GM18517 (cell line): ENCODE data around the gene RIPPLY3.

Source experiments
- ATAC-seq: cut with Tn5 transposase; IDR thresholded peaks from one replicate; pipeline ENCODE4 v1.9.1; 2021; ENCODE audit warnings: mild to moderate bottlenecking, moderate library complexity; ENCODE audit not compliant: unreplicated experiment

Gene RIPPLY3

DNA sequence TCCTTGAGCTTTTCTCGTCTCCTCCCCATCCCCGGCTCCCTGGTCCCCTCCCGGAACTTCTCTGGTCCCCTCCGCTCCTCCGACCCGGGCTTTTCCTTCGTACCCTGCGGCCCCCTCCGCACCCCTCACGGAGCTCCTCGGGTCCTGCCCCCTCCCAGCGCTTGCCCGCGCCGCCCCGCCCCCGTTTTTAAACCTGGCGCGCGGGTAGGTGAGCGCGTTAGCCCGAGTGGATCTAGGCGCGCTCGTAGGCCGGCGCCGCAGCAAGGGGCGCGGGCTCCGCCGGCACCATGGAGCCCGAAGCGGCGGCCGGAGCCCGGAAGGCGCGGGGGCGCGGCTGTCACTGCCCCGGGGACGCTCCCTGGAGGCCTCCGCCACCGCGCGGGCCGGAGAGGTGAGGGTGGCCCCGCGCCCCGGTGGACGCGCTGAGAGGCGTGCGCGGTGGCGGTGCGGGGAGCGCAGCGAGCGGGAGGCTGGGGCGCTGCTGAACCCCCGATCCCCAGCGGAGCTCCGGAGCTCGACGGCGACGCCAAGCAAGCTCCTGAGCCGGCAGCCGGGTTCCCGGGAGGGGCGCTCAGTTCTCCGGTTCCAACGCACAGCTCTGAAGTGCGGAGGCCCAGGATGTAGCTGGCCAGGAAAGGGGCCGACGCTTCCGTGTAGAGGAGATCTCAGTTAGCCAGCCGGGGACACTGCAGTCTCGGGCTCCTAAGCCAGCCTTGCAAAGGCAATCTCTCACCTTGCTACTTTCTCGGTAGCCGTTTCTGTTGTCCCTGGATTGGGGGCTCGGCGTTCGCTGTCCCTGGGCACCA lies at the start of gene RIPPLY3:
Gene RIPPLY3 (plus strand): TSS at position 217 of the 806 bp plus-strand sequence. CDS start 71 bp downstream, at position 288.
- ATAC-seq: no peak

GRCh38 chr21:36959020-36959835 lies 47.3 kb upstream of the RIPPLY3 start:
- ATAC-seq: no peak

DNA sequence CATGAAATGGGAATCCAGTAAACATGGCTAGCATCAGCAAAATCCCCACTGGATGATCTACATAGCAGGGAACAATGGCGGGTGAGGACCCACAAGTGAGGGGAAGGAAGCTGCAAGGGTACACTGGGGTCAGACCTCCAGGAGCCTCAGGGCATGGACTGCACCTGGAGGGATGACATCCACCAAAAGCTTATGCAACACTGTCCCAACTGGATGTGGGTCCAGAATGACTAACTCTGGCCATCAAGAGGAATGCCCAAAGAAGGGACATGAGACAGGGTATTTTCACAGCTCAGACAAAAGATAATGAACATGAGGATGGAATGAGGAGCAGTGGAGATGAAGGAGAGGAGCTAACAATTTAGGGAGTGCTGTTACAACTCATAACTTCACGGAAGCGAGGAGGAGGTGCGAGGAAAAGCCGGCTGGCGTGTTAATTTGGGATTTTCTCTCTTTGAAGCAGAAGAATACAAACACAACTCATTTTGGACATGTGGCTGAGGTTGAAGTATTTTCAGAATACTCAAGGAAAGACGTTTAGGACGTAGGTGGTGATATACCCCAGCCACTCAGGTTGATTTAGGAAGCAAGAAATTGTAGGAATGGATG lies 45.7 kb upstream of the RIPPLY3 start:
- ATAC-seq: no peak

DNA sequence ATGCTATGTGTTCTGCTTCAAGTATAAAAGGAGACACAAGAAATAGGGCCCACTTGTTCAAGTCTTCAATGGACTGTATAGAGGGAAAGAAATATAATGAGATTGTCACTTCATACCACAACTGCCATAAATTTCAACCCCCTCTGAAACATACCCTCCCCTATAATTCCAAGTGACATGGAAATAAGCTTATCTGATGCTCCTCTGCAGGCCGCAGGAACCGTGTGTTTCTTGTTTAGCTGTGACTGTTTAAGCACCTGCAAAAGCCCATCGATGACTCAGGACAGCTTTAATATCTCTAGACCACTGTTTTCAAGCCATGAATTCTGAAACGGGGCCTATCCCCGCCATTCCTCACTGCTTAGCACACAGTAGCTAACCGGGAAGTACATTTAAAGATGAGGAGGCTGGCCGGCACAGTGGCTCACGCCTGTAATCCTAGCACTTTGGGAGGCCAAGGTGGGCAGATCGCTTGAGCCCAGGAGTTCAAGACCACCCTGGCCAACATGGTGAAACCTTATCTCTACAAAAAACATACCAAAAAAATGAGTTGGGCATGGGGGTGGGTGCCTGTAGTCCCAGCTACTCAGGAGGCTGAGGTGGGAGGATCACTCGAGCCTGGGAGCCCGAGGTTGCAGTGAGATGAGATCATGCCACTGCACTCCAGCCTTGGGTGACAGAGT lies 44.3 kb upstream of the RIPPLY3 start:
- ATAC-seq: no peak

- ATAC-seq: no peak
Observed at GRCh38 chr21:36964398-36964797, 42.1 kb upstream of the RIPPLY3 start.

- no peak for ATAC-seq
Observed at GRCh38 chr21:36964827-36965719, 41.4 kb upstream of the RIPPLY3 start.

DNA sequence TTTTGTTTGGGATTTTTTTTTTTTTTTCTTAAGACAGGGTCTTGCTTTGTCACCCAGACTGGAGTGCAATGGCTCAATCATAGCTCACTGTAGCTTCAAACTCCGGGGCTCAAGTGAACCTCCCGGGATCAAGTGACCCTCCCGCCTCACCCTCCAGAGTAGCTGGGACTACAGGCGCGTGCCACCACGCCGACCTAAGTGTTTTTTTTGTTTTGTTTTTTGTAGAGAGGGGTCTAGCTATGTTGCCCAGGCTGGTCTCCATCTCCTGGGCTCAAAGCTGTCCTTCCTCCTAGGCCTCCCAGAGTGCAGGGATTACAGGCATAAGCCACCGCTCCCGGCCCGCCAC lies 40.8 kb upstream of the RIPPLY3 start:
- no peak for ATAC-seq

GRCh38 chr21:36966066-36966820 lies 40.3 kb upstream of the RIPPLY3 start, which contains the start of gene HLCS:
TSS of gene HLCS (minus strand) at chr21:36966669. CDS start at chr21:36966638, 31 bp downstream.
- ATAC-seq: peak; percentile 82

DNA sequence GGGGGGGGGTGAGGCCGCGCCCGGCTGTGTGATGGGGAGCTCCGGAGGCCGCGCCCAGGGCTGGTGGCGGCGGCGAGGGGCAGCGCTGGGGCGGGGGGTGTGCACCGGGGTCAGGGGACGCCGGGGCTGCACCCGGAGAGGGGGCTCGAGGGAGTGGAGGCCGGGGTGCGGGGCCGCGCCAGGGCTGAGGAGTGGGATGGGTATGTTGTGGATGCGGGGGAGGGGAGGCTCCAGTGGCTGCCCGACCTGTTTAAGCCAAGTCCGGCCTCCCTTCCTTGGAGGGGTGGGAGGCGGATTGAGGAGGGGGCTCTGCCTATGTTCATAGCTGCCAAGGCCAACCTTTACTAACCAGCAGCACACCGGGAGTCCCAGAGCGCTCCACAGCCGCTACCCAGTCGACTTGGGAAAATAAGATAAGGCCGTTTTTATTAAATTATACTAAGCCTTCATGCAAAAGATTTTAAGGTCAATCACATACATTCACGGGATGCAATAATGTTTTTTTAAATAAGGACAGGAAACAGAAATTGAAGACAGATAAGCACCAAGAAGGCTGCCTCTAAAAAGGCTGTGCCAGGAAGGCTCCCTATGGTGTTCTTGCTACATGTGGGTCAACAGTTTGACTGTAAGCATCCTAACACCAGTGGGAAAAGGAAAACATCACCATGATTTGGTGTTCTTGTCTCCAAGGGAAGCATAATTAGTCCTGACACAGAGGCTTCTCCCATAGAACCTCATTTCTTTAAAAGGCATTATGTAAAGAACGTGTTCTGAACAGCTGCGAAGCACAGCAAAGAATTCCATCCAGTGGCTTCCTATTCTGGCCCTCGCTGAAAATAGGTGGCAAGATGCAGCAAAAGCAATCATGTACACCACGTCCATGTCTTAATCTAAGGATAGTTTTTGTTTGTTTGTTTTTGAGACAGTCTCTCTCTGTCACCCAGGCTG lies 39.4 kb upstream of the RIPPLY3 start:
- peak; percentile 7 for ATAC-seq

GRCh38 chr21:36968414-36968813 lies 38.1 kb upstream of the RIPPLY3 start:
- no peak for ATAC-seq

GRCh38 chr21:36968976-36969375 lies 37.5 kb upstream of the RIPPLY3 start:
- ATAC-seq: no peak

- no peak for ATAC-seq
Observed at GRCh38 chr21:36973986-36974850, 32.3 kb upstream of the RIPPLY3 start.

DNA sequence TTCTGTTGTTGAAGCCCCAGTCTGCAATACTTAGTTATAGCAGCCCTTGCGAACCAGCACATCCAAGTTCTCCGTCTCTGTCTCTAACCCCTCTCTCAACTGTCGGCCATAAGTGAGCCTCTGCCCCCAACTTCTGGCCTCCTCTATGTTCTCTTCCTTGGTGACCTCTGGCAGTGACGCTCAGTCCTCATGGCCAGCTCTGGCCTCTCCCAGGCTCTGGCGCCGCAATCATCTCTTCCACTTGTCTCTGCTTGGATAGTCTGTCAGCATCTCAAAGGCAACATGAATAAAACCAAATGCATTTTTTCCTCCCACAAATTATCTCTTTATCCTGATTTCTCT lies 31.7 kb upstream of the RIPPLY3 start:
- no peak for ATAC-seq

GRCh38 chr21:36976228-36976861 lies 30.2 kb upstream of the RIPPLY3 start:
- ATAC-seq: no peak

DNA sequence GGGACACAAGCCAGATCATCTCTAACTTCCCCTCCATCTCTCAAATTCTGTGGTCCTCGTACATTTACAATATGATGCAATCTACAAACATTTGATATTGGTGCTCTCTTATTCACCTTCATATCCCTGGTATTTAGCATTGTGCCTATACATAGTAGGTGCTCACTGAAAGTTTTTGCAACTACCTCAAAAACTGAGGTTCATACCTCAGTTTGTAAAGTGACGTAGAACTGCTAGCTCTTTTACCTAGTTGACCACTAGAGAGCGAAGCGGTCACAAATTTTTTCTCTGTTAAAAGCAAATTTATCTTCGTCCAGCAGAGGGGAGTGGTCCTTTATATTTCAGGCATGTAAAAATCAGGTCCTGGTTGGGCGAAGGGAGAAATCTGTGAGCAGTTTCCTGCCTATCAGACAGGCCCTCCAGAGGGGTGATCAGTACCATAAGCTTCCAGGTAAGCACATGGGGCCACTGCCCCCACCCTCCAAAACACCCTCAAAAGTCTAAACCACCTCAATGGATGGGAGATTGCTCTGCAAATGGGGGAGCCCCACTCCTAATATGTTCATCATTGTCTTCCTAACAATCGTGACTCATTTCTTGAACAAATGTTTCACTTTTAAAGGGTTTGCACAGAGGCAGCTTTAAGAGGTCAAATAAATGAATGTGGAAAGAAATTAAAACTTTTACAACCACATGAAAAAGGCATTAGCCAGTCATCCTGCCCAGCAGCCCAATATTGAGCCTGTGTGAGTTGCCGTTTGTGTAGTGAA lies 29.4 kb upstream of the RIPPLY3 start:
- peak; percentile 86 for ATAC-seq
